HPDE6-E6E7 (cell line): Measurements from ENCODE around the gene CFAP99.
A peak's percentile ranks its signal among the peaks of the same experiment; 100 is the strongest.
"Not testable (repeated sequence)": the region's sequence is repeated elsewhere in the genome, so short reads cannot be mapped to it uniquely, and the experiment has no call there.

Experiments
- DNase-seq: peaks from one replicate; pipeline ENCODE4 v3.0.0; 2011; ENCODE audit warnings: missing footprints; ENCODE audit errors: extremely low spot score

Gene CFAP99

DNA sequence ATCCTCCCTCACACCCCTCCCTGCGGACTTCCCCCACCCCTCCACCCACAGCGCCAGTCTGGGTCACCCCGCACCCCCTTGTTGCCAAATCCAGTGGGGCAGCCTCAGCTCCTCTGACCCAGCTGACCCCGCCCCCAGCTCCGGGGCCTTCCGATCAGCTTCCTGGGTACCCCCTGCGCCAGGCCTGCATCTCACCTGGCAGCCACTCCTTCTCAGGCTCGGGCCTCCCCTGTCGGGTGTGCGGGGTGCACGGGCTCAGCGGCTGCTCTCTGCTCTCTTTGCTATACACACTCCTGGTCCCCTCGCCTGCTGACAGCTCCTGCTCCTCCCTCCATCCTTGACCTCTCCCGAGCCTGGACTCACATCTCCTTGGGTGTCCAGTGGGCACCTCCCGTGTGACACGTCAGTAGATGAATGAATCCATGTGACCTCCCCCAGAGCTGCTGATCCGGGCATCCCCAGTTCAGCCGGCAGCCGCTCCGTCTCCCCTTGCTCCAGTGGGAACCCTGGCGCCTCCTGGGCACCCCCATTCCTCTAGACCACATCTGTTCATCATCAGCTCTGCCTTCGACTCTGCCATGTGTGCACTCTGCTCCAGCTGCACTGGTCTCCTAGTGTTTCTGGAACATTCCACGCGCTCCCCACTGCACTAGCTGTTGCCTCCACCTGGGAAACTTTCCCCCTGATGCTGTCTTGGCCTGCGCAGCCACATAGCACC, 9.9 kb downstream of the CFAP99 start:
- no peak for DNase-seq

- DNase-seq: not testable (repeated sequence)
These were observed 11.4 kb downstream of the CFAP99 start for GRCh38 chr4:2429945-2430757.

DNA sequence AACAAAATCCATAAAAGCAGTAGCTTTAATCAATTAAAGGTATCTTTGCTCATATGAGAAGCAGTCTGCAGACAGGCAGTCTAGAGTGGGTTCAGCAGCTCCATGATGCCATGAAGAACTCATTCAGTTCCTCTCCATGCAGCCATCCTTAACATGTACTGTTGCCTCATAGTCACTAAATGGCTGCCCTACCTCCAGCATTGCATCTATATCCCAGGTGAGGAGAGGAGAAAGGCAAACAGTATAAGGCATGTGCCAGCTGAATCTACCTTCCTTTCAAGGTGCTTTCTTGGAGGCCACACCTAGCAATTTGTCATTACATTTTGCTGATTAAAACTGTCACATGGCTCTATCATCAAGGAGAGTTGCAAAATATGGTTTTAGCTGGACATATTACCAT, 13.2 kb downstream of the CFAP99 start:
- DNase-seq: no peak

DNA sequence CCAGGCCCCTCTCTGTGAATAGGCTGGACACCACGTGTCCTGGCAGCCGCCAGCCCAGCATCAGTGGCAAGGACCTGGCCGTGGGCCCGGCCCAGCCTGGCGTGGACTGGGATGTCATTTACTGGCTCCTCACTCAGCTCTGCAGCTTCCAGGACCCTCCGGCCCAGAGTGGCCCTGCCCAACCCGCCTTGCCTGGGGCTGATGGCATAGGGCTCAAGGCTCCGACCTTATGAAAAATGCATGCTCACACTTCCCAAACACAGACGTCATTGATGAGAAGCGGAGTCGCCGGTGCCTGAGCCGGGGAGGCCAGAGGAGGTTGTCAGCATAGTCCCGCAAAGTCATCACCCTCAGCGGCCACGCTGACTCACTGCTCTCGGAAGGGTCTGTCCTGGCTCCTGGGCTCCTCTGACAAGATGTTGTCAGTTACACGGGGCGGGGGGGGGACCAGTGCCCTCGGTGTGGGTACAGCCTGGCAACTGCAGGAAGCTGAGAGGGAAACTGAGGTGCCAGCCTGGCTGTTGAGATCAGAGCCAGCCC, 14.3 kb downstream of the CFAP99 start:
- DNase-seq: no peak

- no peak for DNase-seq
These were observed 15.0 kb downstream of the CFAP99 start for GRCh38 chr4:2433609-2434350.

DNA sequence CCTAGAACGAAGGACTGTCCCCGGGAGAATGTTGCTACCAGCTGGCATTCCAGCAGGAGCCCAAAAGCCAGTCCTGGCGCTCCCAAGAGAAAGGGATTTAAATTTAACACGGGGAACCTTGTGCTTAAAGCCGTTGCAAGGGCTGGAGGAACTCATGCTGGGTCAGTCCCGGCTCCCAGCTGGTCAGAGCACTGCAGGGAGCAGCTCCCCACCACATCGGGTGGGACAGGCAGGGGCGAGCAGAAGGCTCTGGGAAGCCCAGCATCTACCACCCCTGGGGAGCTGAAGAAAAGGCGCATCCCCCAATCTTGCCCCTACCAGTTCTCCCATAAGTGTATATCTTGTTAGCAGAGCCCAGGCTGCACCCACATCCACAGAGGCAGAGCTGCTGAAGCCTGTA, 15.7 kb downstream of the CFAP99 start:
- DNase-seq: no peak

GRCh38 chr4:2436301-2436700, 17.5 kb downstream of the CFAP99 start:
- no peak for DNase-seq

DNA sequence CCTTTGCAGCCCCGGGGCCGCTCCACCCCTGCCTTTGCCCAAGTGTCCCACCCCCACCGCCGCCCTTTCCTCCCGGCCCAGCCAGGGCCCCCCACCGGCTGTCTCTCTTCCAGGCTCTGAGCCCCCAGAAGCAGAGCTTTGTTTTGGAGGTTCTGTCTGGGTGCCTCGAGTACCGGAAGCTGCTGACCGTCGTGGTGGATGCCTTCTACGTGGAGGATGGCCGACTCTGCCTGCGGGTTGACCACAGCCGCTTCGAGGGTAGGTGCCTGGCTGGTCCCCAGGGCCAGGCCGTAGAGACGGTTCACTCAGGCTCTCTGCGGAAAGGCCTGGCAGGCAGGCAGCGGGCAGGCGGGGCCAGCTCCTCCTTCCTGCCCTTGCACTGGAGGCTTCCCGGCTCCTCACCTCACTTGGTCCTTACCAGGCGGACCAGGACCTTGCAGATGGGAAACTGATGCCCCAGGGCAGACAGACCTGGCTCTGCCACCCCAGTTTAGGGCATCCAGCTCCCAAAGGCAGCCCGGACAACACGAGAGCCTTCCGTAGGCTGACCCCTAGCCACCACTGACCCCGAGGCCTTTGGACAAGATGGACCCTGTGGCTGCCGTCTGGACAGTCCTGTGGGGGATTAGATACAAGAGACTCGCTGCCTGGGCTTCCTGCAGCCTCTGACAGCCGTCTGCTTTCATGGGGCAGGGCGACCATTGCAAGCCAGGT, 18.2 kb downstream of the CFAP99 start:
- DNase-seq: no peak

- DNase-seq: no peak
These were observed 18.9 kb downstream of the CFAP99 start for GRCh38 chr4:2437475-2438215.

DNA sequence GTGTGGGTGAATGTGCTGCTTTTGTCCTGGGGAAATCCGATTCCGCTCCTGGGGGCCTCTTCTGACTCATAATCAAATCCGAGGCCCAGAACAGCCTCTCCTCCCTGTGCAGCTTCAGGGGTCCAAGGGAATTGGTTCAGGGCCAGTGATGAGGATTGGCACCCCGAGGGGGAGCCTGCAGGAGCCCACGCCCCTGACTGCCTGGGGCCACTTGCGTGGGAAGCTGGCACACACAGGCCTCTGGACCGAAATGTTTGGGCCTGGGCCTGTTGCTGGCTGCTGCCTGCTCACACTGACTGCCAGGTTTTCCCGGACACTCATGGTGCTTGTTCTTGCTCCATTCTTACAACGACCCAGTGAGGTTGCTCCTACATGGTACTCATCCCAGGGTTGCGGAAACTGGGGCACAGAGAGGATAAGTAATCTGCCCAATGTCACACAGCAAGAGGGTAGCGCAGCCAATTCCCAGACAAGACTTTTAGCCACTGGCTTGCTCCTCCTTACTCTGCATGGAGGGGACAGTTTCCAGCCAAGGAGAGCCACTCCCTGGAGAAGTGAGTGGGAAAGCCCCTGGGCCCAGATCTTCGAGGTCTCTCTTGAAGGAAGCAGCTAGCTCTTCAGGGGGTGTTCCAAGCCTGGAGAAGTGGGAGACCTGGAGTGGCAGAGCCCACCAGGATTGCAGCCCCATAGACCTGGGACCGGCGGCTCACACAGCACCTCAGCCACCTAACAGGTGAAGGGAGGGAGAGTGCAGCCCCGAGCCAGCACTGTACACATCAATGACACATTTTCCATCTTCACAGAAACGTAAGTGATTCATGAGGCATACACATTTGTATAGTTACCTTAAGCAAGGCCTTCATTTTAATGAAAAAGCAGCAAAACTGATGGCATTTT, 20.3 kb downstream of the CFAP99 start:
- no peak for DNase-seq

- peak; percentile 61 for DNase-seq
These were observed 22.8 kb downstream of the CFAP99 start for GRCh38 chr4:2441393-2442174.

- DNase-seq: no peak
These were observed 23.6 kb downstream of the CFAP99 start for GRCh38 chr4:2442175-2442993.

DNA sequence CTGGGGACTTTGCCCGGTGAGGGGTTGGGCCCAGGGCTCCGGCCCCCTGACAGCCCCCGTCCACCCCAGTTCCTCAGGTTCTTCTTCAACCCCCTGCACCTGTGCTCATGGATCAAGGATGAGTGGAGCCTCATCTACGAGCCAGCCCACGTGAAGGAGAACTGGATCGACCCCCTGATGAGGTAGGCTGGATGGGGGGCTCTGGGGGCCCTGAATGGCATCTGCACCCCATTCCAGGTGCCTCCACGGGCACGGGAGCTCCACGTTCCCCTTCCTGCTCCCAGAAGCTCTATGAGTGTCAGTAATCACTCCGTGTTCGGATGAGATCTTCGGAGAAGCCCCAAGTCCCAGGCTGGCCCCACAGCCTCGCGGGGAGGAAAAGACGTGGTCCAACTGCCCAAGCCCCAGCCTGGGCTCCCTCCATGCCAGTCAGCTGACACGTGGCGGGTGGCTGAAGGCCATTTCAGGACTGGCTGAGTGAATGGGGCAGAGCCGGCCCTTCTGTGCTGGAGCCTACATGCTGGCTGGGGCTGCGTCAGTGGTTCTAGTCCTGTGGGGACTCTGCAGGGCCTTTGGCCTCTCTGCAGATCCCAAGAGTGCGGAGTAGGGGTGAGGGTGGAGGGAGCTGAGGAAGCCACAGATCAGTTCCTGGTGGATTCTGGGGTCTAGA, 24.4 kb downstream of the CFAP99 start:
- no peak for DNase-seq

- no peak for DNase-seq
These were observed 25.4 kb downstream of the CFAP99 start for GRCh38 chr4:2443956-2444740.

GRCh38 chr4:2445130-2445529, 26.4 kb downstream of the CFAP99 start:
- no peak for DNase-seq

DNA sequence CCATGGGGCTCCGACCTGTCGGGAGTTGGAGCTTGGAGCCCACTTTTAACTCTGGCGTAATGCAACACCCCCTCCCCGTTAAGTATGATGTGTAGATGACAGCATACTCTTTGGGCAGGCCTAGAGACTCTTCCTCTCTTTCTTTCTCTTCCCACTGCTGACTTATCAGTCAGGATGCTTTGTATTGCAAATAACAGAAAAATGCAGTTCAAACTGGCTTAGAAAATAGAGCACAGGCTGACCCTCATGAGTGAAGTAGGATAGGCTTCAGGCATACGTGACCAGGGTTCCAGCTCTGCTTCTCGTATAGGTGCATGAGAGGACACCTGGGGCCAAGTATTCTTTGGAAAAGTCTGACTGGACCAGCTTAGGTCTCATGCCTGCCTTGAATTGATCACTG, 26.8 kb downstream of the CFAP99 start:
- DNase-seq: no peak
